GM19043 (cell line): ENCODE results near the gene MTX3.

Experiments
- ATAC-seq: cut with Tn5 transposase; IDR thresholded peaks from one replicate; pipeline ENCODE4 v1.9.1; 2021; ENCODE audit warnings: low read depth; ENCODE audit not compliant: unreplicated experiment

Gene MTX3

GRCh38 chr5:79936646-79937216 is 54.3 kb downstream of the MTX3 start:
- ATAC-seq, result no peak

GRCh38 chr5:79936002-79936645 is 54.9 kb downstream of the MTX3 start:
- no peak for ATAC-seq

GRCh38 chr5:79934681-79935080 is 56.4 kb downstream of the MTX3 start:
- ATAC-seq, result no peak

GRCh38 chr5:79932510-79933504 is 58.3 kb downstream of the MTX3 start:
- ATAC-seq, result no peak

GRCh38 chr5:79931866-79932265 is 59.2 kb downstream of the MTX3 start:
- ATAC-seq, result no peak

GRCh38 chr5:79931409-79931808 is 59.7 kb downstream of the MTX3 start:
- ATAC-seq, result no peak

- ATAC-seq, result no peak
Observed at GRCh38 chr5:79929095-79929494, 62.0 kb downstream of the MTX3 start.
